BJ (cell line): Measurements from ENCODE around the gene ANKS3. TPM values are rescaled to one million over a fixed set of nuclear protein-coding genes. Genes with fewer than 3 reads are reported as not detected.

Experiments used
- CTCF ChIA-PET: fragments of 350-600 bp; formaldehyde crosslinking; extraction: SDS; loops from one replicate; lab custom pipeline; 2021; ENCODE audit warnings: antibody characterized with exemption, inconsistent platforms; lab: Yijun Ruan, JAX
- POLR2A ChIA-PET: fragments of 300-600 bp; sonication (Branson Sonifier 250); formaldehyde crosslinking; extraction: SDS; loops from one replicate; lab custom pipeline; 2021; ENCODE audit warnings: antibody characterized with exemption; lab: Charles Lee
- DNase-seq: peaks from one replicate; pipeline ENCODE4 v3.0.0-alpha.2; 2011; ENCODE audit warnings: low read depth
- H3K27me3 ChIP-seq: 2 replicates; pipeline ENCODE4 v1.6.0; 2011; ENCODE audit warnings: low read length; ENCODE audit not compliant: control insufficient read depth, insufficient read depth
- H3K36me3 ChIP-seq: 2 replicates; pipeline ENCODE4 v1.5.1; 2011; ENCODE audit warnings: low read length; ENCODE audit not compliant: control insufficient read depth, insufficient read depth
- H3K4me3 ChIP-seq: 2 replicates; pipeline ENCODE4 v1.5.1; 2011; ENCODE audit warnings: low read depth, mild to moderate bottlenecking, control low read depth, low read length
- CTCF ChIP-seq: IDR thresholded peaks from 2 replicates; pipeline ENCODE4 v1.5.1; 2011; ENCODE audit warnings: low read depth, mild to moderate bottlenecking, control low read depth, inconsistent platforms, low read length, moderate library complexity; ENCODE audit not compliant: insufficient read depth
- polyA plus RNA-seq: library from polyadenylated mRNA; depleted of rRNA; stranded (reverse); fragments of >200 nt; gene quantifications from 2 replicates; pipeline ENCODE4 v1.2.3, GENCODE V29; 2011

The ANKS3 gene
- polyA plus RNA-seq, 1 experiment: 23.7 TPM

DNA sequence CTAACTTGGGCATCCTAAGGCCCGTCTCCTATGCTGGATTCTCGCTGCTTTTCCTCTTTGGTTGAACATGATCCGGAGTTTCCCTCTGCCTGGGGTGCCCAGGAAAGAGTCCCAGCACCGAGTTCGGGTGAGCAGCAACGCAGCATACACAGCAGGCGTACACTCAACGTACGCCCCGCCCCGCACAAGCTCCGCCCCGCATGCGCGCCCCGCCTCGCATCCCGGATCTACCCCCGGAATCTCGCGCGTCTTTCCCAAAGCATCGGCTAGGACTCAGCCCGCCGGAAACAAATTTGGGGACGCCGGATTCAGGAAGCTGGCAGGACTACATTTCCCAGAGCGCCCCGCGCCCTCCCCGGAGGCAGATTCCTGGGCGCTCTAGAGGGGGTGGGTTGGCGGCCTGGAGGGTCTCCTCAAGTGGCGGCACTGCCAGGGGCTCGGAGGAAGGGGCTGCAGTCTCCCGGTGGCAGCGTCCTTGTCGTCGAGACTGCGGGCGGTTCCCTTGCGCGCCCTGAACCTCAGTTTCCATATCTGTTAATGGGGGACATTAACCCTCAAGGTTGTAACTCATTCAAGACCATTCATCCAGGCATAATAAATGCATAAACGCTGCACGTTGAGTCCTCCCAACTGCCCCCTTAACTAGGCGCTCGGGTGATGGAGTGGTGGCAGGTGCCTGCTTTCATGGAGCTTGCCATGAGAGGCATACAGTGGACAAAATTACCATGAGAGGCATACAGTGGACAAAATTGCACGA, 34.7 kb upstream of the ANKS3 start:
- TF ChIP-seq CTCF: no peak
- no peaks in the 10 kb centered on the region for H3K27me3 ChIP-seq
- H3K36me3 ChIP-seq: peaks cover 7% of the 10 kb centered on the region
- peak; percentile 77 for DNase-seq
- POLR2A ChIA-PET: interaction anchor here (0.6 kb wide), 1 partner anchor 79 kb away, joined by 3 read pairs; no protein-coding TSS in a partner anchor
- H3K4me3 ChIP-seq: peak overlapping the region; percentile 47
- CTCF ChIA-PET: interaction anchor here (1.0 kb wide), 1 partner anchor 188 kb away, joined by 4 read pairs; no protein-coding TSS in a partner anchor

- DNase-seq: no peak
- peak overlapping the region; percentile 47 for H3K4me3 ChIP-seq
- POLR2A ChIA-PET: no interaction called here
- no peak for TF ChIP-seq CTCF
- no peaks in the 10 kb centered on the region for H3K27me3 ChIP-seq
- H3K36me3 ChIP-seq: peaks cover 12% of the 10 kb centered on the region
- CTCF ChIA-PET: interaction anchor here (1.0 kb wide), 1 partner anchor 189 kb away, joined by 4 read pairs; no protein-coding TSS in a partner anchor
These were observed 33.9 kb upstream of the ANKS3 start for GRCh38 chr16:4767872-4768548.

GRCh38 chr16:4766875-4767628, 33.0 kb upstream of the ANKS3 start, which contains the start of gene ZNF500:
Gene ZNF500 (minus strand): TSS chr16:4767162. CDS start chr16:4765978, 1,184 bp downstream.
- H3K4me3 ChIP-seq: peak within 1 kb of the TSS; percentile 89
- TF ChIP-seq CTCF: no peak
- DNase-seq: peak; percentile 80
- CTCF ChIA-PET: interaction anchor here (1.4 kb wide), 1 partner anchor 188 kb away, joined by 6 read pairs; no protein-coding TSS in a partner anchor
- POLR2A ChIA-PET: no interaction called here
- no peaks in the 10 kb centered on the region for H3K27me3 ChIP-seq
- peaks cover 16% of the 10 kb centered on the region for H3K36me3 ChIP-seq

- TF ChIP-seq CTCF: no peak
- no peak for DNase-seq
- H3K4me3 ChIP-seq: peak overlapping the region; percentile 89
- H3K27me3 ChIP-seq: no peaks in the 10 kb centered on the region
- POLR2A ChIA-PET: no interaction called here
- peaks cover 17% of the 10 kb centered on the region for H3K36me3 ChIP-seq
- CTCF ChIA-PET: no interaction called here
These were observed 31.7 kb upstream of the ANKS3 start for GRCh38 chr16:4765511-4766474.
